H1 (cell line): ENCODE data around the gene BICD1.

ENCODE experiments used
- ATF3 ChIP-seq: IDR thresholded peaks from 2 replicates; pipeline ENCODE4 v1.6.1; 2011; ENCODE audit warnings: low read depth, mild to moderate bottlenecking, low read length; ENCODE audit not compliant: insufficient read depth
- BRCA1 ChIP-seq: IDR thresholded peaks from 2 replicates; pipeline ENCODE4 v1.6.1; 2012; ENCODE audit warnings: low read depth, low read length, improper control_type of control experiment
- JUN ChIP-seq: IDR thresholded peaks from 2 replicates; pipeline ENCODE4 v1.6.1; 2011; ENCODE audit warnings: low read depth, mild to moderate bottlenecking, improper control_type of control experiment, low read length
- NRF1 ChIP-seq: IDR thresholded peaks from 2 replicates; pipeline ENCODE4 v1.6.1; 2011; ENCODE audit warnings: mild to moderate bottlenecking, low read depth, low read length, improper control_type of control experiment
- RBBP5 ChIP-seq: IDR thresholded peaks from 2 replicates; pipeline ENCODE4 v1.7.1; 2012; ENCODE audit warnings: low read depth, mild to moderate bottlenecking, inconsistent platforms, low read length, moderate library complexity, borderline replicate concordance
- SRF ChIP-seq: IDR thresholded peaks from 2 replicates; pipeline ENCODE4 v1.6.1; 2011; ENCODE audit warnings: mild to moderate bottlenecking, low read depth, low read length, moderate library complexity
- TAF1 ChIP-seq: IDR thresholded peaks from 2 replicates; pipeline ENCODE4 v1.6.1; 2011; ENCODE audit warnings: mild to moderate bottlenecking, low read depth, low read length

- TF ChIP-seq BRCA1 (no peak), JUN (no peak), SRF (no peak), ATF3 (no peak), RBBP5 (no peak), NRF1 (no peak), TAF1 (no peak)
Measured at GRCh38 chr12:32379213-32379612, 272.6 kb downstream of the BICD1 start.
